LNCAP (cell line): ENCODE measurements around the gene MMRN1.

Experiments used
- TF ChIP-seq, protein P1 (sequence below): fragments of 450-650 bp; IDR thresholded peaks from 2 replicates; pipeline ENCODE4 v1.5.1; 2017; ENCODE audit warnings: mild to moderate bottlenecking

MMRN1 gene

DNA sequence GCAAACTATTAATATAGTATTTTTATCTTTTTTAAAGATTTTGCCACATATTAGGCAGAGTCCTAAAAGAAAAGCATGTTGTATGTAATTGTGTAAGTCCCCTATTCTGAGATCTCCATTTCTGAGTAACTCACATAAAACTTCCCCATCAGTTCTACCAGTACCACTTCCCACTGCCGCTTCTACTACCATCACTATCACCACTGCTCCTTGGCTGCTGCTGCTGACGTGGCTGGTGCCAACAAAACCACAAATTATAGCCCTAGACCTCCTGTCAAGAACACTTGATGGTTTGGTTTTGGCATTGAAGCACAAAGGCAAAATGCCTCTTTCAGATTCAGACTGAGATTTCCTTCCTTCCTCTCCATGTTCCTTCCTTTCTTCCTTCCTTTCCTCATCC, 106.4 kb downstream of the MMRN1 start:
- TF ChIP-seq, protein P1, sequence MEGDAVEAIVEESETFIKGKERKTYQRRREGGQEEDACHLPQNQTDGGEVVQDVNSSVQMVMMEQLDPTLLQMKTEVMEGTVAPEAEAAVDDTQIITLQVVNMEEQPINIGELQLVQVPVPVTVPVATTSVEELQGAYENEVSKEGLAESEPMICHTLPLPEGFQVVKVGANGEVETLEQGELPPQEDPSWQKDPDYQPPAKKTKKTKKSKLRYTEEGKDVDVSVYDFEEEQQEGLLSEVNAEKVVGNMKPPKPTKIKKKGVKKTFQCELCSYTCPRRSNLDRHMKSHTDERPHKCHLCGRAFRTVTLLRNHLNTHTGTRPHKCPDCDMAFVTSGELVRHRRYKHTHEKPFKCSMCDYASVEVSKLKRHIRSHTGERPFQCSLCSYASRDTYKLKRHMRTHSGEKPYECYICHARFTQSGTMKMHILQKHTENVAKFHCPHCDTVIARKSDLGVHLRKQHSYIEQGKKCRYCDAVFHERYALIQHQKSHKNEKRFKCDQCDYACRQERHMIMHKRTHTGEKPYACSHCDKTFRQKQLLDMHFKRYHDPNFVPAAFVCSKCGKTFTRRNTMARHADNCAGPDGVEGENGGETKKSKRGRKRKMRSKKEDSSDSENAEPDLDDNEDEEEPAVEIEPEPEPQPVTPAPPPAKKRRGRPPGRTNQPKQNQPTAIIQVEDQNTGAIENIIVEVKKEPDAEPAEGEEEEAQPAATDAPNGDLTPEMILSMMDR, result no peak

DNA sequence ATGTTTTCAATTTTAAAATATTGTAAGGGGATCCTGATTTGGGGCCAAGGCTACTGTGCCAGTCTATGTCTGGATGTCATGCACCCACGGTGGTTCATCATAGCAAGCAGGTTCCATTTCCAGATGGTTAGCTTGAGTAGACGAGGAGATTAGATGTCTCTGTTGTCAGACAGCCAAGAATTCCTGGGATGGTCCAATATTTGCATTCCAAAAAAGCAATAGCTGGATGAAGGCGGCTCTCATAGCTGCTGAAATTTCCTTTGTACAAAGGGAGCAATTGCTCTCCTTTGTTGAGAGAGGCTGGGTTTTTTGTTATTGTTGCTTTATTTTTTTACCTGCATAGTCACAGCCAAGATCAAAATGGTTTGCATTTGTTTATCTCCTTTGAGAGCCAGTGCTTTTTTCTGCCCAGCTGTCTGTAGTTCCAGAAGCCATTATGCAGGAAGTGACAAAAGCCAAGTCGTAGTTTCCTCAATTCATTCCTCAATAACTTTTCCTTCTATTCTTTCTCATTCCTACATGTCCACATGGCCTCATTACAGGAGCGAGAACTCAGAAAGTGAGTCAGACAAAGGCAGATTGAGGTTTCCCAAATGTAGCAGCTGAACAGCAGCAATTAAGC, 107.9 kb downstream of the MMRN1 start:
- TF ChIP-seq, protein P1, result no peak
